HEK293 (cell line): ENCODE results near the gene BMP6.

Experiments
- EGR2 ChIP-seq: fragments of 450-650 bp; formaldehyde crosslinking; IDR thresholded peaks from 2 replicates; pipeline ENCODE4 v1.5.1; 2016; ENCODE audit warnings: low read depth, missing biosample characterization, missing genetic modification characterization
- KLF16 ChIP-seq: fragments of 450-650 bp; formaldehyde crosslinking; IDR thresholded peaks from 2 replicates; pipeline ENCODE4 v1.5.1; 2017; ENCODE audit warnings: missing biosample characterization, missing genetic modification characterization
- ZBTB17 ChIP-seq: fragments of 450-650 bp; formaldehyde crosslinking; IDR thresholded peaks from 2 replicates; pipeline ENCODE4 v1.5.1; 2016; ENCODE audit warnings: missing biosample characterization, missing genetic modification characterization
- ZBTB7A ChIP-seq: fragments of 450-650 bp; formaldehyde crosslinking; IDR thresholded peaks from 2 replicates; pipeline ENCODE4 v1.5.1; 2016; ENCODE audit warnings: low read depth, missing biosample characterization, missing genetic modification characterization
- ZFP3 ChIP-seq: fragments of 450-650 bp; formaldehyde crosslinking; IDR thresholded peaks from 2 replicates; pipeline ENCODE4 v1.5.1; 2016; ENCODE audit warnings: low read depth, missing biosample characterization, missing genetic modification characterization
- ZNF274 ChIP-seq, 2 experiments: fragments of 200-500 bp in 1 of 2; fragments of 450-650 bp in 1 of 2; sonication (Bioruptor generic) in 1 of 2; formaldehyde crosslinking in 1 of 2; IDR thresholded peaks; 2 replicates each; pipeline versions ENCODE4 v1.5.1 to v1.6.1; 2014 to 2016; ENCODE audit warnings: borderline replicate concordance in 1 of 2, inconsistent platforms in 1 of 2, low read length in 1 of 2, missing biosample characterization in 1 of 2, missing genetic modification characterization in 1 of 2
- ZNF350 ChIP-seq: fragments of 450-650 bp; formaldehyde crosslinking; IDR thresholded peaks from 2 replicates; pipeline ENCODE4 v1.5.0; 2017; ENCODE audit warnings: missing biosample characterization, mild to moderate bottlenecking, missing genetic modification characterization
- ZNF600 ChIP-seq: fragments of 450-650 bp; formaldehyde crosslinking; IDR thresholded peaks from 2 replicates; pipeline ENCODE4 v1.5.1; 2016; ENCODE audit warnings: missing biosample characterization, missing genetic modification characterization
- ZNF785 ChIP-seq: fragments of 450-650 bp; formaldehyde crosslinking; IDR thresholded peaks from 2 replicates; pipeline ENCODE4 v1.5.1; 2016; ENCODE audit warnings: missing biosample characterization, missing genetic modification characterization
- TF ChIP-seq, protein P1 (sequence below): IDR thresholded peaks from 2 replicates; pipeline ENCODE4 v1.6.1; 2011; ENCODE audit warnings: mild to moderate bottlenecking, low read depth, low read length, borderline replicate concordance
- TF ChIP-seq, protein P2 (sequence below): fragments of 450-650 bp; formaldehyde crosslinking; IDR thresholded peaks from 2 replicates; pipeline ENCODE4 v1.5.1; 2016; ENCODE audit warnings: missing biosample characterization, missing genetic modification characterization
- TF ChIP-seq, protein P3 (sequence below): fragments of 450-650 bp; formaldehyde crosslinking; IDR thresholded peaks from 2 replicates; pipeline ENCODE4 v1.5.1; 2016; ENCODE audit warnings: missing biosample characterization, missing genetic modification characterization
- TF ChIP-seq, protein P4 (sequence below): fragments of 450-650 bp; IDR thresholded peaks from 2 replicates; pipeline ENCODE4 v1.5.1; 2018; ENCODE audit warnings: missing biosample characterization, mild to moderate bottlenecking, missing genetic modification characterization

DNA sequence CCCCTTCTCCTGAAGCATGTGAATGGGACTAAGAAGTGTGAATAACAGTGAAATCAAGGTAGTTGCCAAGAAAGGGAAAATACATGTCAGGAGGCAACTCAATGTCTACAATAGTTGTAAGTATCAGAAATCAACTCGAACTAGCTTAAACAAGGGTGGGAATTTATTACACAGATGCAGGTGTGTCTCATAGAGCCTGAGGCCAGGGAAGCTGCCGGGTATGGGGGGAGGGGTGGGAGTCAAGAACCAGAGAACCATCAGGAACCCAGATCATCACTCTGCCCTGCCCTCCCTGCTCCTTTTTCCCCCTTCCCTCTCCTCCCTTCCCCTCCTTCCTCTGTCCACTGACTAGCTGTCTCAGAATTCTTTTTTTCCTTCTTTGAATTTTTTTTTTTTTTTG is 34.9 kb upstream of the BMP6 start:
- TF ChIP-seq ZBTB7A (tag by site-specific recombination) = no peak
- TF ChIP-seq, protein P1, sequence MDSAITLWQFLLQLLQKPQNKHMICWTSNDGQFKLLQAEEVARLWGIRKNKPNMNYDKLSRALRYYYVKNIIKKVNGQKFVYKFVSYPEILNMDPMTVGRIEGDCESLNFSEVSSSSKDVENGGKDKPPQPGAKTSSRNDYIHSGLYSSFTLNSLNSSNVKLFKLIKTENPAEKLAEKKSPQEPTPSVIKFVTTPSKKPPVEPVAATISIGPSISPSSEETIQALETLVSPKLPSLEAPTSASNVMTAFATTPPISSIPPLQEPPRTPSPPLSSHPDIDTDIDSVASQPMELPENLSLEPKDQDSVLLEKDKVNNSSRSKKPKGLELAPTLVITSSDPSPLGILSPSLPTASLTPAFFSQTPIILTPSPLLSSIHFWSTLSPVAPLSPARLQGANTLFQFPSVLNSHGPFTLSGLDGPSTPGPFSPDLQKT = no peak
- TF ChIP-seq, protein P2, sequence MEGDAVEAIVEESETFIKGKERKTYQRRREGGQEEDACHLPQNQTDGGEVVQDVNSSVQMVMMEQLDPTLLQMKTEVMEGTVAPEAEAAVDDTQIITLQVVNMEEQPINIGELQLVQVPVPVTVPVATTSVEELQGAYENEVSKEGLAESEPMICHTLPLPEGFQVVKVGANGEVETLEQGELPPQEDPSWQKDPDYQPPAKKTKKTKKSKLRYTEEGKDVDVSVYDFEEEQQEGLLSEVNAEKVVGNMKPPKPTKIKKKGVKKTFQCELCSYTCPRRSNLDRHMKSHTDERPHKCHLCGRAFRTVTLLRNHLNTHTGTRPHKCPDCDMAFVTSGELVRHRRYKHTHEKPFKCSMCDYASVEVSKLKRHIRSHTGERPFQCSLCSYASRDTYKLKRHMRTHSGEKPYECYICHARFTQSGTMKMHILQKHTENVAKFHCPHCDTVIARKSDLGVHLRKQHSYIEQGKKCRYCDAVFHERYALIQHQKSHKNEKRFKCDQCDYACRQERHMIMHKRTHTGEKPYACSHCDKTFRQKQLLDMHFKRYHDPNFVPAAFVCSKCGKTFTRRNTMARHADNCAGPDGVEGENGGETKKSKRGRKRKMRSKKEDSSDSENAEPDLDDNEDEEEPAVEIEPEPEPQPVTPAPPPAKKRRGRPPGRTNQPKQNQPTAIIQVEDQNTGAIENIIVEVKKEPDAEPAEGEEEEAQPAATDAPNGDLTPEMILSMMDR (tag by site-specific recombination) = no peak
- no peak for TF ChIP-seq ZNF785 (tag by site-specific recombination)
- no peak for TF ChIP-seq ZFP3
- TF ChIP-seq ZBTB17 (tag by site-specific recombination) = no peak
- TF ChIP-seq ZNF274 (IDR thresholded peaks at IDR 0.05; ENCODE audit: low read length) = no peak
- TF ChIP-seq ZNF274 (tag by site-specific recombination; IDR thresholded peaks at IDR 0.05; ENCODE audit: borderline replicate concordance) = no peak
- TF ChIP-seq KLF16 = no peak
- TF ChIP-seq, protein P3, sequence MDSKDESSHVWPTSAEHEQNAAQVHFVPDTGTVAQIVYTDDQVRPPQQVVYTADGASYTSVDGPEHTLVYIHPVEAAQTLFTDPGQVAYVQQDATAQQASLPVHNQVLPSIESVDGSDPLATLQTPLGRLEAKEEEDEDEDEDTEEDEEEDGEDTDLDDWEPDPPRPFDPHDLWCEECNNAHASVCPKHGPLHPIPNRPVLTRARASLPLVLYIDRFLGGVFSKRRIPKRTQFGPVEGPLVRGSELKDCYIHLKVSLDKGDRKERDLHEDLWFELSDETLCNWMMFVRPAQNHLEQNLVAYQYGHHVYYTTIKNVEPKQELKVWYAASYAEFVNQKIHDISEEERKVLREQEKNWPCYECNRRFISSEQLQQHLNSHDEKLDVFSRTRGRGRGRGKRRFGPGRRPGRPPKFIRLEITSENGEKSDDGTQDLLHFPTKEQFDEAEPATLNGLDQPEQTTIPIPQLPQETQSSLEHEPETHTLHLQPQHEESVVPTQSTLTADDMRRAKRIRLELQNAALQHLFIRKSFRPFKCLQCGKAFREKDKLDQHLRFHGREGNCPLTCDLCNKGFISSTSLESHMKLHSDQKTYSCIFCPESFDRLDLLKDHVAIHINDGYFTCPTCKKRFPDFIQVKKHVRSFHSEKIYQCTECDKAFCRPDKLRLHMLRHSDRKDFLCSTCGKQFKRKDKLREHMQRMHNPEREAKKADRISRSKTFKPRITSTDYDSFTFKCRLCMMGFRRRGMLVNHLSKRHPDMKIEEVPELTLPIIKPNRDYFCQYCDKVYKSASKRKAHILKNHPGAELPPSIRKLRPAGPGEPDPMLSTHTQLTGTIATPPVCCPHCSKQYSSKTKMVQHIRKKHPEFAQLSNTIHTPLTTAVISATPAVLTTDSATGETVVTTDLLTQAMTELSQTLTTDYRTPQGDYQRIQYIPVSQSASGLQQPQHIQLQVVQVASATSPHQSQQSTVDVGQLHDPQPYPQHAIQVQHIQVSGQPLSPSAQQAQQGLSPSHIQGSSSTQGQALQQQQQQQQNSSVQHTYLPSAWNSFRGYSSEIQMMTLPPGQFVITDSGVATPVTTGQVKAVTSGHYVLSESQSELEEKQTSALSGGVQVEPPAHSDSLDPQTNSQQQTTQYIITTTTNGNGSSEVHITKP (tag by site-specific recombination) = no peak
- TF ChIP-seq, protein P4, sequence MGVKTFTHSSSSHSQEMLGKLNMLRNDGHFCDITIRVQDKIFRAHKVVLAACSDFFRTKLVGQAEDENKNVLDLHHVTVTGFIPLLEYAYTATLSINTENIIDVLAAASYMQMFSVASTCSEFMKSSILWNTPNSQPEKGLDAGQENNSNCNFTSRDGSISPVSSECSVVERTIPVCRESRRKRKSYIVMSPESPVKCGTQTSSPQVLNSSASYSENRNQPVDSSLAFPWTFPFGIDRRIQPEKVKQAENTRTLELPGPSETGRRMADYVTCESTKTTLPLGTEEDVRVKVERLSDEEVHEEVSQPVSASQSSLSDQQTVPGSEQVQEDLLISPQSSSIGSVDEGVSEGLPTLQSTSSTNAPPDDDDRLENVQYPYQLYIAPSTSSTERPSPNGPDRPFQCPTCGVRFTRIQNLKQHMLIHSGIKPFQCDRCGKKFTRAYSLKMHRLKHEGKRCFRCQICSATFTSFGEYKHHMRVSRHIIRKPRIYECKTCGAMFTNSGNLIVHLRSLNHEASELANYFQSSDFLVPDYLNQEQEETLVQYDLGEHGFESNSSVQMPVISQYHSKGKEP (tag by site-specific recombination) = no peak
- no peak for TF ChIP-seq ZNF600 (tag by site-specific recombination)
- no peak for TF ChIP-seq EGR2 (tag by site-specific recombination)
- no peak for TF ChIP-seq ZNF350 (tag by site-specific recombination)
